SU-DHL-6 (cell line): ENCODE measurements around the gene SEBOX.

Experiments
- H2AFZ ChIP-seq: fragments of 200-600 bp; sonication (generic); 2 replicates; pipeline ENCODE4 v1.6.1; 2014; ENCODE audit warnings: low read depth, mild to moderate bottlenecking, moderate library complexity, mixed read lengths, antibody characterized with exemption, low read length; ENCODE audit not compliant: severe bottlenecking
- H3F3A ChIP-seq: fragments of 200-600 bp; shearing (Covaris generic); 2 replicates; pipeline ENCODE4 v1.6.0; 2016; ENCODE audit warnings: antibody characterized with exemption, mild to moderate bottlenecking; ENCODE audit not compliant: insufficient read depth
- H3K27ac ChIP-seq: fragments of 200-600 bp; sonication (generic); 2 replicates; pipeline ENCODE4 v1.5.1; 2016; ENCODE audit warnings: low read depth, mild to moderate bottlenecking, low read length, moderate library complexity, mixed read lengths
- H3K27me3 ChIP-seq: fragments of 200-600 bp; sonication (generic), shearing (Covaris generic); 2 replicates; pipeline ENCODE4 v1.6.0; 2014; ENCODE audit warnings: mild to moderate bottlenecking, low read length
- H3K36me3 ChIP-seq: fragments of 200-600 bp; sonication (generic); 2 replicates; pipeline ENCODE4 v1.6.1; 2014; ENCODE audit warnings: mild to moderate bottlenecking, low read length, mixed read lengths
- H3K4me2 ChIP-seq: fragments of 300-600, 200-600 bp; shearing (Covaris generic), sonication (generic); 2 replicates; pipeline ENCODE4 v1.6.0; 2014; ENCODE audit warnings: low read length, low read depth, mild to moderate bottlenecking; ENCODE audit not compliant: poor library complexity, severe bottlenecking
- H3K4me3 ChIP-seq: fragments of 200-600 bp; sonication (generic); 2 replicates; pipeline ENCODE4 v1.5.1; 2014; ENCODE audit warnings: antibody characterized with exemption, low read length, mild to moderate bottlenecking, mixed read lengths; ENCODE audit not compliant: insufficient read depth, poor library complexity, severe bottlenecking
- H3K79me2 ChIP-seq: fragments of 200-600 bp; sonication (generic); 2 replicates; pipeline ENCODE4 v1.6.1; 2014; ENCODE audit warnings: mild to moderate bottlenecking, low read length, moderate library complexity; ENCODE audit not compliant: insufficient read depth
- H3K9ac ChIP-seq: fragments of 200-600 bp; sonication (generic); 2 replicates; pipeline ENCODE4 v1.7.0; 2014; ENCODE audit warnings: mild to moderate bottlenecking, low read length
- H3K9me2 ChIP-seq: fragments of 200-600 bp; sonication (generic); replicated peaks from 2 replicates; pipeline ENCODE4 v1.6.1; 2014; ENCODE audit warnings: low read length; ENCODE audit not compliant: insufficient read depth
- H3K9me3 ChIP-seq: fragments of 200-600 bp; sonication (generic); 2 replicates; pipeline ENCODE4 v1.6.1; 2014; ENCODE audit warnings: low read length, mixed read lengths; ENCODE audit not compliant: insufficient read depth
- H4K20me1 ChIP-seq: fragments of 200-600 bp; sonication (generic); 2 replicates; pipeline ENCODE4 v1.6.1; 2014; ENCODE audit warnings: low read depth, mild to moderate bottlenecking, antibody characterized with exemption, low read length, moderate library complexity, mixed read lengths
- EZH2phosphoT487 ChIP-seq: fragments of 200-600 bp; sonication (generic), shearing (Covaris generic); conservative IDR thresholded peaks from 2 replicates; pipeline ENCODE4 v1.6.1; 2018; ENCODE audit warnings: mild to moderate bottlenecking, antibody characterized with exemption, low read length, moderate library complexity, mixed read lengths
- TF ChIP-seq, protein P1 (sequence below): fragments of 200-600 bp; sonication (generic); IDR thresholded peaks from one replicate; pipeline ENCODE4 v1.5.1; 2017; ENCODE audit warnings: antibody characterized with exemption, mild to moderate bottlenecking, low read length, moderate library complexity; ENCODE audit not compliant: insufficient read depth, poor library complexity, severe bottlenecking

Gene SEBOX

DNA sequence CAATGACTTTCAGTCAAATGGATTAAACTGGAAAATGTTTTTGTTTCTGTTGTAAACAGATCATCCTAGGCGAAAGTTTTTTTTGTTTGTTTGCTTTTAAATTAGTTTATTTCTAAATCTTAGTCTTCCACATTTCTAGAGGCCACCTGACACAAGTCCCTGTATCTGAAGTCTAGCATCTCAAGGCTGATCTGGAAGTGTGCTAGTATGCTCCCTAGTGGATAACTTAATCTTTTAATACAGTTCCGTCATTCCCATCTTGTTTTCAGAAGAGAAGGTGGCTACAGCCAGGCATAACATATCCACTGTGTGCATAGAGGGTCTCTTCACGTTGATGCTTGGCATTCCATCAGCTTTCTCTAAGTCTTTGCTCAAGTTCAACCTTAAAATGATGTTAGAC is 37.3 kb downstream of the SEBOX start:
- H3K9me2 ChIP-seq = no peaks in the 10 kb centered on the region
- TF ChIP-seq, protein P1, sequence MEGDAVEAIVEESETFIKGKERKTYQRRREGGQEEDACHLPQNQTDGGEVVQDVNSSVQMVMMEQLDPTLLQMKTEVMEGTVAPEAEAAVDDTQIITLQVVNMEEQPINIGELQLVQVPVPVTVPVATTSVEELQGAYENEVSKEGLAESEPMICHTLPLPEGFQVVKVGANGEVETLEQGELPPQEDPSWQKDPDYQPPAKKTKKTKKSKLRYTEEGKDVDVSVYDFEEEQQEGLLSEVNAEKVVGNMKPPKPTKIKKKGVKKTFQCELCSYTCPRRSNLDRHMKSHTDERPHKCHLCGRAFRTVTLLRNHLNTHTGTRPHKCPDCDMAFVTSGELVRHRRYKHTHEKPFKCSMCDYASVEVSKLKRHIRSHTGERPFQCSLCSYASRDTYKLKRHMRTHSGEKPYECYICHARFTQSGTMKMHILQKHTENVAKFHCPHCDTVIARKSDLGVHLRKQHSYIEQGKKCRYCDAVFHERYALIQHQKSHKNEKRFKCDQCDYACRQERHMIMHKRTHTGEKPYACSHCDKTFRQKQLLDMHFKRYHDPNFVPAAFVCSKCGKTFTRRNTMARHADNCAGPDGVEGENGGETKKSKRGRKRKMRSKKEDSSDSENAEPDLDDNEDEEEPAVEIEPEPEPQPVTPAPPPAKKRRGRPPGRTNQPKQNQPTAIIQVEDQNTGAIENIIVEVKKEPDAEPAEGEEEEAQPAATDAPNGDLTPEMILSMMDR = no peak
- TF ChIP-seq EZH2phosphoT487 = no peak
- no peak overlapping the region for H3K27ac ChIP-seq
- no peak overlapping the region for H3K4me2 ChIP-seq
- H3K4me3 ChIP-seq = no peak overlapping the region
- H4K20me1 ChIP-seq = peaks cover 10% of the 10 kb centered on the region; the same call in 1 of the 2 replicates
- H3K27me3 ChIP-seq = no peaks in the 10 kb centered on the region
- H3K9me3 ChIP-seq = no peaks in the 10 kb centered on the region
- H3F3A ChIP-seq = no peaks in the 10 kb centered on the region
- H3K36me3 ChIP-seq = peaks cover 12% of the 10 kb centered on the region
- no peak overlapping the region for H3K9ac ChIP-seq
- no peak overlapping the region for H2AFZ ChIP-seq
- H3K79me2 ChIP-seq = peaks cover 32% of the 10 kb centered on the region

DNA sequence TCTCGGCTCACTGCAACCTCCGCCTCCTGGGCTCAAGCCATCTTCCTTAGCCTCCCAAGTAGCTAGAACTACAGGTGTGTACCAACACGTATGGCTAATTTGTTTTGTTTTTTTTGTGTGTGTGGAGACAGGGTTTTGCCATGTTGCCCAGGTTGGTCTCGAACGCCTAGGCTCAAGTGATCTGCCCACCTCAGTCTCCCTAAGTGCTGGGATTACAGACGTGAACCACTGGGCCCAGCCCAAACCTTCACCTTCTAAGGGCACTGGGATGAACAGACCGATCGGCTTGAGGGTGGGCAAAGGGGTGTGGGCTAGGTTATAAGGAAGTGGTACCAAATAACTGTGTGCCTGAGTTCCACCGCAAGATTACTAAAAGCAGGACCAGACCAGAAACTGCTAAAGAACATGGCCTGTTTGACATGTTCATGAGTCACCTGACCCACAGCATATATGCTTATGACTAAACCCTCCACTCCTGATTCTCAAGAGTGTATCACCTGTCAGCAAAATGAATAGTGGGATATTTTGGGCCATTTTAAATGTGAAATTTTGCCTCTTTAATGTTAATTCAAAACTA is 37.9 kb downstream of the SEBOX start:
- Histone ChIP-seq H3K9ac (no peak overlapping the region), H3K27ac (no peak overlapping the region)

DNA sequence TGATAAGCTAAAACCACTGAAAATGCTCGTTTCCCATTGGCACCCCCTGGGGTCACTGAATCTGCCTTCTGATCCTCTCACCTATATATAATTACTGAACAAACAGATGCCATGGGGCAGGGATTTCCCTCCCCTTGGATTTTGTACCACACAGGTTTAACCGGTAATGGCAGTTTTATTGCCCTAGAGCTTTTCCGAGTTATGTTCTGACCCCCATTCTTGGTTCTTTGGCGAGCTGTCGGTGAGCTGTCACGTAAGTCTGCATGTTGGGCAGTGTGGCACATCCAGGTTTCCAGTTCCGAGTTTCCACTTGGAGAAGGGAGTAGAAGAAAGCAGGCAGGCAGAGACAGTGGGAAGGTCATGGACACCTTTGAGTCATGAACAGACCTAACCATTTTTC is 38.9 kb downstream of the SEBOX start:
- H4K20me1 ChIP-seq = peaks cover 13% of the 10 kb centered on the region; the same call in 1 of the 2 replicates
- H2AFZ ChIP-seq = no peak overlapping the region
- no peak overlapping the region for H3K4me3 ChIP-seq
- H3F3A ChIP-seq = no peaks in the 10 kb centered on the region
- no peak overlapping the region for H3K9ac ChIP-seq
- H3K4me2 ChIP-seq = no peak overlapping the region
- H3K9me3 ChIP-seq = no peaks in the 10 kb centered on the region
- no peaks in the 10 kb centered on the region for H3K9me2 ChIP-seq
- TF ChIP-seq EZH2phosphoT487 = no peak
- TF ChIP-seq, protein P1 = no peak
- no peak overlapping the region for H3K27ac ChIP-seq
- H3K79me2 ChIP-seq = peaks cover 48% of the 10 kb centered on the region
- peaks cover 12% of the 10 kb centered on the region for H3K36me3 ChIP-seq
- H3K27me3 ChIP-seq = no peaks in the 10 kb centered on the region

More for the DNA sequence above, 37.9 kb downstream of the SEBOX start:
- Histone ChIP-seq H3K36me3 (peaks cover 12% of the 10 kb centered on the region), H3K27me3 (no peaks in the 10 kb centered on the region), H3K4me2 (no peak overlapping the region), H2AFZ (no peak overlapping the region), H4K20me1 (peaks cover 13% of the 10 kb centered on the region; the same call in 1 of the 2 replicates), H3K79me2 (peaks cover 38% of the 10 kb centered on the region), H3F3A (no peaks in the 10 kb centered on the region), H3K4me3 (no peak overlapping the region), H3K9me3 (no peaks in the 10 kb centered on the region), H3K9me2 (no peaks in the 10 kb centered on the region)
- TF ChIP-seq EZH2phosphoT487 = no peak
- TF ChIP-seq, protein P1 = no peak
